ENCODE measurements around the gene THBS3. TPM values are rescaled to one million over a fixed set of nuclear protein-coding genes. Genes with fewer than 3 reads are reported as not detected.
"Not testable (repeated sequence)": the region's sequence is repeated elsewhere in the genome, so short reads cannot be mapped to it uniquely, and the experiment has no call there.

The THBS3 gene
- total and polyA plus RNA-seq, 2 donors, result 7.6 to 46.1 TPM

- under 1% methylated on average over 42 of the region's 42 CpGs for WGBS
- peaks cover 7 to 10% of the 10 kb centered on the region in 2 donors for H3K36me3 ChIP-seq (ENCODE audit: control insufficient read depth in 2 of 2, insufficient read depth in 2 of 2, low read length in 1 of 2)
Measured at GRCh38 chr1:155227261-155228095, 19.8 kb upstream of the THBS3 start.

GRCh38 chr1:155226910-155227260, 19.2 kb upstream of the THBS3 start:
- H3K4me3 ChIP-seq (ENCODE audit: low read length in 2 of 2), result peak overlapping the region; percentile 63 to 67
- H3K4me1 ChIP-seq (ENCODE audit: control insufficient read depth in 2 of 2, insufficient read depth in 2 of 2, low read length in 2 of 2), result peaks cover 8 to 24% of the 10 kb centered on the region in 2 donors
- peak in 1 of 9 donors; percentile 53 for DNase-seq (ENCODE audit: low read depth in 6 of 9, low spot score in 9 of 9)
- H3K36me3 ChIP-seq (ENCODE audit: control insufficient read depth in 2 of 2, insufficient read depth in 2 of 2, low read length in 1 of 2), result peaks cover 7 to 10% of the 10 kb centered on the region in 2 donors
- H3K27ac ChIP-seq (ENCODE audit: low read depth in 1 of 2, low read length in 1 of 2), result peak overlapping the region; percentile 91 to 93
- no peaks in the 10 kb centered on the region for H3K27me3 ChIP-seq (ENCODE audit: control insufficient read depth in 2 of 2, insufficient read depth in 1 of 2, low read length in 1 of 2)
- no peaks in the 10 kb centered on the region for H3K9me3 ChIP-seq (ENCODE audit: control insufficient read depth in 2 of 2, insufficient read depth in 1 of 2, low read length in 1 of 2)
- under 1% methylated on average over 19 of the region's 19 CpGs for WGBS

More at GRCh38 chr1:155227261-155228095, 19.8 kb upstream of the THBS3 start:
- no peaks in the 10 kb centered on the region for H3K27me3 ChIP-seq (ENCODE audit: control insufficient read depth in 2 of 2, insufficient read depth in 1 of 2, low read length in 1 of 2)
- peak overlapping the region; percentile 91 to 93 for H3K27ac ChIP-seq (ENCODE audit: low read depth in 1 of 2, low read length in 1 of 2)
- DNase-seq (ENCODE audit: low read depth in 6 of 9, low spot score in 9 of 9), result peak; percentile 95 to 100 (median 98)
- H3K9me3 ChIP-seq (ENCODE audit: control insufficient read depth in 2 of 2, insufficient read depth in 1 of 2, low read length in 1 of 2), result no peaks in the 10 kb centered on the region
- peaks cover 8 to 24% of the 10 kb centered on the region in 2 donors for H3K4me1 ChIP-seq (ENCODE audit: control insufficient read depth in 2 of 2, insufficient read depth in 2 of 2, low read length in 2 of 2)
- H3K4me3 ChIP-seq (ENCODE audit: low read length in 2 of 2), result peak overlapping the region; percentile 63 to 67

GRCh38 chr1:155226188-155226909, 18.7 kb upstream of the THBS3 start:
- peak overlapping the region; percentile 63 to 67 for H3K4me3 ChIP-seq (ENCODE audit: low read length in 2 of 2)
- H3K27me3 ChIP-seq (ENCODE audit: control insufficient read depth in 2 of 2, insufficient read depth in 1 of 2, low read length in 1 of 2), result no peaks in the 10 kb centered on the region
- peak overlapping the region; percentile 91 to 93 for H3K27ac ChIP-seq (ENCODE audit: low read depth in 1 of 2, low read length in 1 of 2)
- H3K4me1 ChIP-seq (ENCODE audit: control insufficient read depth in 2 of 2, insufficient read depth in 2 of 2, low read length in 2 of 2), result peaks cover 8 to 24% of the 10 kb centered on the region in 2 donors
- WGBS, result under 1% methylated on average over 7 of the region's 7 CpGs
- H3K36me3 ChIP-seq (ENCODE audit: control insufficient read depth in 2 of 2, insufficient read depth in 2 of 2, low read length in 1 of 2), result peaks cover 7 to 10% of the 10 kb centered on the region in 2 donors
- no peaks in the 10 kb centered on the region for H3K9me3 ChIP-seq (ENCODE audit: control insufficient read depth in 2 of 2, insufficient read depth in 1 of 2, low read length in 1 of 2)
- peak in 7 of 9 donors; percentile 74 to 97 (median 87) for DNase-seq (ENCODE audit: low read depth in 6 of 9, low spot score in 9 of 9)

GRCh38 chr1:155225404-155225759, 17.7 kb upstream of the THBS3 start:
- H3K4me3 ChIP-seq (ENCODE audit: low read length in 2 of 2); H3K9me3 ChIP-seq (ENCODE audit: control insufficient read depth in 2 of 2, insufficient read depth in 1 of 2, low read length in 1 of 2); H3K27me3 ChIP-seq (ENCODE audit: control insufficient read depth in 2 of 2, insufficient read depth in 1 of 2, low read length in 1 of 2); H3K27ac ChIP-seq (ENCODE audit: low read depth in 1 of 2, low read length in 1 of 2); DNase-seq (ENCODE audit: low read depth in 6 of 9, low spot score in 9 of 9): not testable (repeated sequence)
- peaks cover 7 to 10% of the 10 kb centered on the region in 2 donors for H3K36me3 ChIP-seq (ENCODE audit: control insufficient read depth in 2 of 2, insufficient read depth in 2 of 2, low read length in 1 of 2)
- H3K4me1 ChIP-seq (ENCODE audit: control insufficient read depth in 2 of 2, insufficient read depth in 2 of 2, low read length in 2 of 2), result peaks cover 8 to 24% of the 10 kb centered on the region in 2 donors
- WGBS, result 98% methylated on average over 8 of the region's 8 CpGs

GRCh38 chr1:155223047-155223446, 15.3 kb upstream of the THBS3 start:
- Histone ChIP-seq H3K4me3 (ENCODE audit: low read length in 2 of 2) (no peak overlapping the region), H3K36me3 (ENCODE audit: control insufficient read depth in 2 of 2, insufficient read depth in 2 of 2, low read length in 1 of 2) (peaks cover 7 to 10% of the 10 kb centered on the region in 2 donors), H3K27ac (ENCODE audit: low read depth in 1 of 2, low read length in 1 of 2) (no peak overlapping the region), H3K27me3 (ENCODE audit: control insufficient read depth in 2 of 2, insufficient read depth in 1 of 2, low read length in 1 of 2) (no peaks in the 10 kb centered on the region), H3K4me1 (ENCODE audit: control insufficient read depth in 2 of 2, insufficient read depth in 2 of 2, low read length in 2 of 2) (peaks cover 8 to 30% of the 10 kb centered on the region in 2 donors), H3K9me3 (ENCODE audit: control insufficient read depth in 2 of 2, insufficient read depth in 1 of 2, low read length in 1 of 2) (no peaks in the 10 kb centered on the region)
- 49% methylated on average over 7 of the region's 7 CpGs for WGBS
- no peak for DNase-seq (ENCODE audit: low read depth in 6 of 9, low spot score in 9 of 9)

GRCh38 chr1:155220211-155220965, 12.7 kb upstream of the THBS3 start:
- H3K27ac ChIP-seq (ENCODE audit: low read depth in 1 of 2, low read length in 1 of 2); H3K27me3 ChIP-seq (ENCODE audit: control insufficient read depth in 2 of 2, insufficient read depth in 1 of 2, low read length in 1 of 2); DNase-seq (ENCODE audit: low read depth in 6 of 9, low spot score in 9 of 9); H3K9me3 ChIP-seq (ENCODE audit: control insufficient read depth in 2 of 2, insufficient read depth in 1 of 2, low read length in 1 of 2); H3K4me3 ChIP-seq (ENCODE audit: low read length in 2 of 2): not testable (repeated sequence)
- Histone ChIP-seq H3K4me1 (ENCODE audit: control insufficient read depth in 2 of 2, insufficient read depth in 2 of 2, low read length in 2 of 2) (peaks cover 0 to 11% of the 10 kb centered on the region in 2 donors), H3K36me3 (ENCODE audit: control insufficient read depth in 2 of 2, insufficient read depth in 2 of 2, low read length in 1 of 2) (peaks cover 7 to 18% of the 10 kb centered on the region in 2 donors)
- 96% methylated on average over 10 of the region's 10 CpGs for WGBS

- H3K27ac ChIP-seq (ENCODE audit: low read depth in 1 of 2, low read length in 1 of 2), result no peak overlapping the region
- no peak for DNase-seq (ENCODE audit: low read depth in 6 of 9, low spot score in 9 of 9)
- no peaks in the 10 kb centered on the region for H3K27me3 ChIP-seq (ENCODE audit: control insufficient read depth in 2 of 2, insufficient read depth in 1 of 2, low read length in 1 of 2)
- H3K36me3 ChIP-seq (ENCODE audit: control insufficient read depth in 2 of 2, insufficient read depth in 2 of 2, low read length in 1 of 2), result peaks cover 7 to 18% of the 10 kb centered on the region in 2 donors
- peaks cover 0 to 9% of the 10 kb centered on the region in 2 donors for H3K4me1 ChIP-seq (ENCODE audit: control insufficient read depth in 2 of 2, insufficient read depth in 2 of 2, low read length in 2 of 2)
- H3K9me3 ChIP-seq (ENCODE audit: control insufficient read depth in 2 of 2, insufficient read depth in 1 of 2, low read length in 1 of 2), result no peaks in the 10 kb centered on the region
- H3K4me3 ChIP-seq (ENCODE audit: low read length in 2 of 2), result no peak overlapping the region
- WGBS, result 24% methylated on average over 1 of the region's 1 CpG
Measured at GRCh38 chr1:155219592-155220031, 11.9 kb upstream of the THBS3 start.

- WGBS, result 68% methylated on average over 7 of the region's 7 CpGs
- DNase-seq (ENCODE audit: low read depth in 6 of 9, low spot score in 9 of 9), result peak in 3 of 9 donors; percentile 45 to 74 (median 68)
- peaks cover 5 to 14% of the 10 kb centered on the region in 2 donors for H3K36me3 ChIP-seq (ENCODE audit: control insufficient read depth in 2 of 2, insufficient read depth in 2 of 2, low read length in 1 of 2)
- no peaks in the 10 kb centered on the region for H3K27me3 ChIP-seq (ENCODE audit: control insufficient read depth in 2 of 2, insufficient read depth in 1 of 2, low read length in 1 of 2)
- H3K4me3 ChIP-seq (ENCODE audit: low read length in 2 of 2), result no peak overlapping the region
- no peak overlapping the region for H3K27ac ChIP-seq (ENCODE audit: low read depth in 1 of 2, low read length in 1 of 2)
- H3K9me3 ChIP-seq (ENCODE audit: control insufficient read depth in 2 of 2, insufficient read depth in 1 of 2, low read length in 1 of 2), result no peaks in the 10 kb centered on the region
- H3K4me1 ChIP-seq (ENCODE audit: control insufficient read depth in 2 of 2, insufficient read depth in 2 of 2, low read length in 2 of 2), result peaks cover 0 to 9% of the 10 kb centered on the region in 2 donors
Measured at GRCh38 chr1:155218854-155219591, 11.3 kb upstream of the THBS3 start.
